Esophagus muscularis mucosa (tissue), 4 donors: ENCODE results near the gene PSMD14. TPM values are rescaled to one million over a fixed set of nuclear protein-coding genes. Genes with fewer than 3 reads are reported as not detected.
"Not testable (repeated sequence)": the region's sequence is repeated elsewhere in the genome, so short reads cannot be mapped to it uniquely, and the experiment has no call there.

Source experiments
- DNase-seq: peaks from one replicate; pipeline ENCODE4 v3.0.0-alpha.2; 2017; ENCODE audit errors: extremely low spot score
- H3K27ac ChIP-seq, 4 donors: fragments of 200-600 bp; sonication (generic); replicated peaks in 1 of 4; 1 replicate in 3 of 4; 2 replicates in 1 of 4; pipeline ENCODE4 v1.5.1; 2016 to 2019; ENCODE audit warnings: mild to moderate bottlenecking in 1 of 4
- H3K27me3 ChIP-seq, 4 donors: fragments of 200-600 bp; sonication (generic); one replicate each; pipeline versions ENCODE4 v1.5.1 to v1.6.0; 2016 to 2019
- H3K36me3 ChIP-seq, 4 donors: fragments of 200-600 bp; sonication (generic); one replicate each; pipeline ENCODE4 v1.5.1; 2016 to 2019
- H3K4me1 ChIP-seq, 4 donors: fragments of 200-600 bp; sonication (generic); one replicate each; pipeline ENCODE4 v1.5.1; 2016 to 2019
- H3K4me3 ChIP-seq, 4 donors: fragments of 200-600 bp; sonication (generic); 1 replicate in 2 of 4; 2 replicates in 2 of 4; pipeline ENCODE4 v1.5.1; 2016 to 2019; ENCODE audit warnings: mild to moderate bottlenecking in 4 of 4, moderate library complexity in 1 of 4
- H3K9me3 ChIP-seq, 4 donors: fragments of 200-600 bp; sonication (generic); 1 replicate in 3 of 4; 2 replicates in 1 of 4; pipeline ENCODE4 v1.5.1; 2016 to 2019
- EP300 ChIP-seq: sonication (generic); formaldehyde crosslinking; IDR thresholded peaks from one replicate; pipeline ENCODE4 v1.6.1; 2017; ENCODE audit warnings: antibody characterized with exemption
- POLR2A ChIP-seq: fragments of 450-650 bp; IDR thresholded peaks from one replicate; pipeline ENCODE4 v1.6.1; 2017; ENCODE audit warnings: antibody characterized with exemption, moderate library complexity, mild to moderate bottlenecking, low read depth
- POLR2AphosphoS5 ChIP-seq, 2 donors: sonication (generic); formaldehyde crosslinking; IDR thresholded peaks; one replicate each; pipeline ENCODE4 v1.6.1; 2017; ENCODE audit warnings: antibody characterized with exemption in 2 of 2
- WGBS: methylation state at CpG from one replicate; pipeline ENCODE4 v1.1.5; 2018; 5-methylcytosine and 5-hydroxymethylcytosine counted together
- intact Hi-C: fragments of 100-400 bp; cut with DNase I; formaldehyde crosslinking; loops from one replicate; pipeline ENCODE4 v1.15.1; 2023
- total RNA-seq, 4 donors: library from RNA; depleted of rRNA; stranded (reverse); fragments of >200 nt; gene quantifications; one replicate each; pipeline versions ENCODE4 v1.1.0 to v1.2.1, GENCODE V29; 2016
- TF ChIP-seq, protein P1 (sequence below), 3 experiments: fragments of 200-600 bp in 2 of 3; fragments of 450-650 bp in 1 of 3; sonication (generic) in 2 of 3; IDR thresholded peaks; one replicate each; pipeline ENCODE4 v1.5.1; 2017 to 2019; ENCODE audit warnings: antibody characterized with exemption in 3 of 3, mild to moderate bottlenecking in 2 of 3, moderate library complexity in 1 of 3

PSMD14 gene
- total RNA-seq, 4 donors from 2014 or later, result 26.1 to 46.2 (median 35.7) TPM

DNA sequence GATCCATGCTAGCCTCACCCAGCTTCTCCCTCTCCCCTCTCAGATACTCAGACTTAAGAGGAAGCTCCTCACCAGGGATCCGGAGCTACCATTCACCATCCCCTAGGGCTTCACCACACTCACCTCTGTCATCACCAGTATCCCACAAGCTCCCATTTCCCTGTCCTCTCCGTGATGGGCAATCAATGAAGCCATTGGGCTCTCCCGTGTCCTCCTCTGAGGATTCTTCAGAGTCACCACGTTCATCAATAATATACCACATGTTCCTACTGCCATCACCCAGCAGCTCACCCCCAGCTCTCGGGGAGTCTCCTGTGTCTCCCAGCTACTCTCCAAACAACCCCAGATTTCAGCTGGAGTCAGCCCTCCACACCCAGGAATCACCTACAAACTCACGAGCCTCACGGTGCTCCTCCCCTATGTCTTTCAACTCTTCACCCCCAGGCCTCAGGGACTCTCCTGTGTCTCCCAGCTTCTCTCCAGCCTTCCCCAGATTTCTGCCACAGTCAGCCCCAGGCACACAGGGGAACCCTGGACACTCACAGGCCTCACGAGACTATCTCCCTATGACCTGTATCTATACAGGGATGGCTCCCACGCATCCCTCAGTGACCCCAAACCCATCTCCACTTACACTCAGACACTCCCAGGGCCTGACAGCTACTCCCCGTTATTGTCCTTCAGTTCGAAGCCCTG lies 26.5 kb upstream of the PSMD14 start:
- WGBS, result 90% methylated on average over 11 of the region's 11 CpGs

DNA sequence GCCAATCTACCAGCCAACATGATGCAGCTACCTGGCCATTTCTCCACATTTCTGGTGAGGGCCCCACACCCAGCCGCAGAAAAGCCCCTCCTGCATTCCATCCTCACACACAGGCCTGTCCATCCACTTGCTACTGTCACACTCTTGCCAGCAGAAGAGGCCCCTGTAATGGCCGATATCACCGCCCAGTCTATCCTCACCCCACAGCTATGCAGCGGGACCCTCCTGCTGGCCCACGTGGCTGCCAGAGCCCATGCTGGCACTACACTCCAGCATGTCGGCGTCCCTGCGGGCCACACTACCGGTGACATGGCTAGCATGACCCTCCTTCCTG lies 25.9 kb upstream of the PSMD14 start:
- WGBS, result 77% methylated on average over 5 of the region's 9 CpGs
- H3K27ac ChIP-seq, H3K9me3 ChIP-seq, H3K36me3 ChIP-seq, H3K4me1 ChIP-seq, DNase-seq, intact Hi-C loops, H3K4me3 ChIP-seq: not testable (repeated sequence)
- H3K27me3 ChIP-seq, result peaks cover 0 to 12% (median 0%) of the 10 kb centered on the region in 4 donors

More for the DNA sequence above, 26.5 kb upstream of the PSMD14 start:
- H3K36me3 ChIP-seq, H3K9me3 ChIP-seq, H3K27ac ChIP-seq, H3K4me3 ChIP-seq, intact Hi-C loops, H3K4me1 ChIP-seq, DNase-seq: not testable (repeated sequence)
- H3K27me3 ChIP-seq, result peaks cover 0 to 12% (median 0%) of the 10 kb centered on the region in 4 donors

DNA sequence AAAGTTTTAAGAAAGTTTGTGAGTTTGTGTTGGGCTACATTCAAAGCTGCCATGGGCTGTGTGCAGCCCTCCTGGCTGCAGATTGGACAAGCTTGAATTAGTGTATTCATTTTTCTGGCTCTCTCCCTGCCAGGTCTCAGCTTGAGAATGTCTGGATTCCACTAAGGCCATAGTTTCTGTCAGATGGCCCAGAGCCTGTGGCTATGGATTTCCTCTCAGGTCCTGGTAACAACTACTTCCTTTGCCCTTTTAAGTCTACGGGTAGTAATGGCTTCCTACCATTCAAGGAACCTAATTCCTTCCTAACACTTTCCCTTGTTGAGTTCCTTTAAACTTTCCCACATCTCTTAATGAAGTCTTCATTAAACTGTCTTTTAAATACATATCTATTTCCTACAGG lies 24.3 kb upstream of the PSMD14 start:
- WGBS, result 62% methylated on average over 1 of the region's 1 CpG
- intact Hi-C loops, result no loop called here
- Histone ChIP-seq H3K9me3 (no peaks in the 10 kb centered on the region), H3K36me3 (no peaks in the 10 kb centered on the region), H3K4me1 (no peaks in the 10 kb centered on the region), H3K27ac (no peak overlapping the region), H3K4me3 (no peak overlapping the region), H3K27me3 (peaks cover 0 to 9% (median 0%) of the 10 kb centered on the region in 4 donors)
- TF ChIP-seq, protein P1, sequence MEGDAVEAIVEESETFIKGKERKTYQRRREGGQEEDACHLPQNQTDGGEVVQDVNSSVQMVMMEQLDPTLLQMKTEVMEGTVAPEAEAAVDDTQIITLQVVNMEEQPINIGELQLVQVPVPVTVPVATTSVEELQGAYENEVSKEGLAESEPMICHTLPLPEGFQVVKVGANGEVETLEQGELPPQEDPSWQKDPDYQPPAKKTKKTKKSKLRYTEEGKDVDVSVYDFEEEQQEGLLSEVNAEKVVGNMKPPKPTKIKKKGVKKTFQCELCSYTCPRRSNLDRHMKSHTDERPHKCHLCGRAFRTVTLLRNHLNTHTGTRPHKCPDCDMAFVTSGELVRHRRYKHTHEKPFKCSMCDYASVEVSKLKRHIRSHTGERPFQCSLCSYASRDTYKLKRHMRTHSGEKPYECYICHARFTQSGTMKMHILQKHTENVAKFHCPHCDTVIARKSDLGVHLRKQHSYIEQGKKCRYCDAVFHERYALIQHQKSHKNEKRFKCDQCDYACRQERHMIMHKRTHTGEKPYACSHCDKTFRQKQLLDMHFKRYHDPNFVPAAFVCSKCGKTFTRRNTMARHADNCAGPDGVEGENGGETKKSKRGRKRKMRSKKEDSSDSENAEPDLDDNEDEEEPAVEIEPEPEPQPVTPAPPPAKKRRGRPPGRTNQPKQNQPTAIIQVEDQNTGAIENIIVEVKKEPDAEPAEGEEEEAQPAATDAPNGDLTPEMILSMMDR (IDR thresholded peaks at IDR 0.05), result no peak
- TF ChIP-seq POLR2A (no peak), POLR2AphosphoS5 (IDR thresholded peaks at IDR 0.05) (no peak), EP300 (no peak)
- no peak for DNase-seq

DNA sequence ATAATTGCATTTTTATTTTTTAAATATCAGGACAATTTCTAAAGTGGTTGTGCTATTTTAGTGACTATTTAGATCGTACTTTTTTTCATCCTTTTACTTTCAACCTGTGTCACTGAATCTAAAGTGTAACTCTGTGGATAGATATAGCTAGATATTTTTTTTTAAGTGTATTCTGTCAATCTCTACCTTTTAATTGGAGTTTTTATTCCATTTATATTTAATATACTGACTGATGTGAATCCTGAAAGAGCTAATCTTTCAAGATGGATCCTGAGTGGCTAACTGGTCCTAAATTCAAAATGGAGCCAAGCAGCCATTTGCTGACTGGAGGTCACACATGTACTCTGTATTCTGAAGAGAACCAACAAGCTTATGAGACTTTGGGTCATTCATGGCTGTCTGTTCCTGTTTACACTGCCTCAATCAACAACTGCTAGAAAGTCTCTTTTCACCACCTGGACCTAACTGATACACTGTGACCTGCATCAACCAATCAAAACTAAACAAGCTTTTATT lies 4.6 kb upstream of the PSMD14 start:
- WGBS, result 77% methylated on average over 1 of the region's 1 CpG
- Histone ChIP-seq H3K4me3 (no peak overlapping the region), H3K9me3 (peaks cover 0 to 5% (median 0%) of the 10 kb centered on the region in 4 donors), H3K36me3 (no peaks in the 10 kb centered on the region), H3K27me3 (no peaks in the 10 kb centered on the region), H3K4me1 (peaks cover 0 to 7% (median 6%) of the 10 kb centered on the region in 4 donors), H3K27ac (no peak overlapping the region)
- intact Hi-C loops, result no loop called here
- TF ChIP-seq EP300 (no peak), POLR2A (no peak), POLR2AphosphoS5 (IDR thresholded peaks at IDR 0.05) (no peak)
- TF ChIP-seq, protein P1 (IDR thresholded peaks at IDR 0.05), result no peak
- no peak for DNase-seq

DNA sequence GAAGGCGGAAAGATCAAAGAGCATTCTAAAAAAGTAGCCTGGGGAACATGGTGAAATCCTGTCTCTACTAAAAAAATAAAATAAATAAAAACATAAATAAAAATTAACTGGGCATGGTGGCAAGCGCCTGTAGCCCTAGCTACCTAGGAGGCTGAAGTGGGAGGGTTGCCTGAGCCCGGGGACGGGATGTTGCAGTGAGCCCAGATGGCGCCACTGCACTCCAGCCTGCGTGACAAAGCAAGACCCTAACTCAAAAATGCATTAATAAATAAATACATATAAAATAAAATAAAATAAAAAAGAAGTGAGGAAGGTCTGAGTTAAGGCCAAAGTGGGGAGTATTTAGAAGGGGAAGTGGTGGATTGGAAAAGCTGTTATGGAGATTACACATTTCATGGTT lies 1.3 kb upstream of the PSMD14 start:
- no peaks in the 10 kb centered on the region for H3K27me3 ChIP-seq
- no peak overlapping the region for H3K27ac ChIP-seq
- intact Hi-C loops, result no loop called here
- H3K4me1 ChIP-seq, result peaks cover 15 to 23% (median 21%) of the 10 kb centered on the region in 4 donors
- H3K4me3 ChIP-seq, result peak overlapping the region in 1 of 4 donors; percentile 90
- H3K9me3 ChIP-seq, result peaks cover 0 to 5% (median 0%) of the 10 kb centered on the region in 4 donors
- no peak for DNase-seq
- TF ChIP-seq POLR2AphosphoS5 (IDR thresholded peaks at IDR 0.05), result no peak
- TF ChIP-seq POLR2A, result no peak
- TF ChIP-seq, protein P1 (IDR thresholded peaks at IDR 0.05), result no peak
- no peak for TF ChIP-seq EP300
- no peaks in the 10 kb centered on the region for H3K36me3 ChIP-seq
- 97% methylated on average over 6 of the region's 6 CpGs for WGBS

DNA sequence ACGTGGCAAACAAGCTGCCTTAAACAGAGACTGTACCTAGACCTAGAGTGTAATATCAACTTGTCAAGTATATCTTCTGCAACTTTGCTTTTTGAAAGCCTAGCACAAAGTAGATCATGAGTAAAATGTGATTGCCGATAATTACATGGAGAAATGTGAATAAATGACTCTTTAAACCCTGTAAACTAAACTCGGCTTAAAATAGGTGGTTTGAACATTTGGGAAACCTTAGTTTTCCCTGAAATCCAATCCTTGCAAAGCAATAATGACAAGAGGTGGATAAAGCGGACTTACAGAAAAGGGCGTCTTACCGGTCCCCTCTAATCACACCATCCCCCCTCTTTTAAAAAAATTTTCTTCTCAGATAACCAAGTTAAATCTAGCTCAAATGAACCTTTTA lies 549 bp upstream of the PSMD14 start:
- WGBS, result 39% methylated on average over 6 of the region's 6 CpGs
- no peak for TF ChIP-seq POLR2A
- TF ChIP-seq EP300, result no peak
- no peak for TF ChIP-seq POLR2AphosphoS5 (IDR thresholded peaks at IDR 0.05)
- TF ChIP-seq, protein P1 (IDR thresholded peaks at IDR 0.05), result no peak
- intact Hi-C loops, result no loop called here
- Histone ChIP-seq H3K36me3 (no peaks in the 10 kb centered on the region), H3K4me1 (peaks cover 15 to 23% (median 21%) of the 10 kb centered on the region in 4 donors), H3K4me3 (peak overlapping the region; percentile 71 to 90 (median 76)), H3K9me3 (peaks cover 0 to 5% (median 0%) of the 10 kb centered on the region in 4 donors), H3K27me3 (no peaks in the 10 kb centered on the region), H3K27ac (peak overlapping the region; percentile 79 to 87 (median 84))
- no peak for DNase-seq
